NCI-H128 (cell line): ENCODE data around the gene CLHC1.
"Not testable (repeated sequence)": the region's sequence is repeated elsewhere in the genome, so short reads cannot be mapped to it uniquely, and the experiment has no call there.

ENCODE experiments used
- DNase-seq: peaks from one replicate; lab custom pipeline; 2025; ENCODE audit not compliant: unreplicated experiment; lab: John Stamatoyannopoulos, UW

CLHC1 gene

GRCh38 chr2:55154525-55155030 lies 77.5 kb downstream of the CLHC1 start:
- no peak for DNase-seq

DNA sequence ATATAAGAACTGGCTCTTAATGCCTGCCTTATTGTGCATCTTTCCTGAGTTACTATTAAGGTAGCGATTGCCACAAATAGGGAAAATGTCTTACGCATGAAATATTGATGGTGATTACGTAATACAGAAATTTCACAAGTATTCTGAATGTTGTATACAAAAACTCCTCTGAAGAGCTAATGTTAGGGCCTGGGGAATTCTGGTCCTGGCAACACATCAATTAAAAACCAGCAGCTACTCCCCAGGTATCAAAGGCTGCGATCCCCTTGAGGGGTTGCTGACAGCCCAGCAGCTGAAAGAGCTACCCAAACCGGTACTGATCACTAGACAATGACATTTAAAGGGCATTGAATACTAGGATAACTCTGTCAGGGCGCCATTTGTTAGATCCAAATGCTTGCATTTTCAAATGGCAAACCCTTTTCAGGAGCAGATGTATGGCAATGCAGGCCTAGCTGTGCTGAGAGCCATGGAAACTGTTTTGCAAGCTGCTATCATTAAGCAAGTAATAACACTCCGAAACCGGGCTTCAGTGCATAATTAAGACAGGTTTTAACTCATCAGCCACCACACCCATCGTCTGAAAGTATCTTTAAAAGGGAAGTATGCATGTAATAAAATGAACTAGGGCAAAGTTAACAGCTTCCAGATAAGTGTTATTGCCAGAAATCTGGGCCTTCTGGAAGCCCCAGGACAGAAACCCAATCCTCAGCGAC lies 78.4 kb downstream of the CLHC1 start:
- DNase-seq = no peak

GRCh38 chr2:55152475-55153412 lies 79.3 kb downstream of the CLHC1 start:
- no peak for DNase-seq

- no peak for DNase-seq
Observed at GRCh38 chr2:55151733-55152433, 80.2 kb downstream of the CLHC1 start.

DNA sequence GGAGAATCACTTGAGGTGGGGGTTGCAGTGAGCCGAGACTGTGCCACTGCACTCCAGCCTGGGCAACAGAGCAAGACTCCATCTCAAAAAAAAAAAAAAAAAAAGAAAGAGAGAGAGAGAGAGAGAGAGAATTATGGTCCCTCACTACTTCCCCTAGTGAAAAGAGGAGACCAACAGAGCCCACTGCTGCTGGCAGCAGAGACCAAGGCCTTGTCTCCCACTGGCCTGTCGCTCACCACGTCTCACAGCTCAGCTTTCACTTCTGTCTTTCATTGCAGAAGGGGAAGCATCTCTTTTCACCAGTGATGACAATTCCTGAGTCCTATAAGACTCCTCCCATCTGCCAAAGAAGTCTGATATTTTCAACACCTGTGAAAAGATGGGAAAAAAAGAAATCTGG lies 81.3 kb downstream of the CLHC1 start:
- no peak for DNase-seq

- no peak for DNase-seq
Observed at GRCh38 chr2:55148269-55148668, 83.8 kb downstream of the CLHC1 start.

- no peak for DNase-seq
Observed at GRCh38 chr2:55147531-55147930, 84.6 kb downstream of the CLHC1 start.

- no peak for DNase-seq
Observed at GRCh38 chr2:55147041-55147440, 85.1 kb downstream of the CLHC1 start.

GRCh38 chr2:55146263-55146662 lies 85.8 kb downstream of the CLHC1 start:
- DNase-seq = no peak

DNA sequence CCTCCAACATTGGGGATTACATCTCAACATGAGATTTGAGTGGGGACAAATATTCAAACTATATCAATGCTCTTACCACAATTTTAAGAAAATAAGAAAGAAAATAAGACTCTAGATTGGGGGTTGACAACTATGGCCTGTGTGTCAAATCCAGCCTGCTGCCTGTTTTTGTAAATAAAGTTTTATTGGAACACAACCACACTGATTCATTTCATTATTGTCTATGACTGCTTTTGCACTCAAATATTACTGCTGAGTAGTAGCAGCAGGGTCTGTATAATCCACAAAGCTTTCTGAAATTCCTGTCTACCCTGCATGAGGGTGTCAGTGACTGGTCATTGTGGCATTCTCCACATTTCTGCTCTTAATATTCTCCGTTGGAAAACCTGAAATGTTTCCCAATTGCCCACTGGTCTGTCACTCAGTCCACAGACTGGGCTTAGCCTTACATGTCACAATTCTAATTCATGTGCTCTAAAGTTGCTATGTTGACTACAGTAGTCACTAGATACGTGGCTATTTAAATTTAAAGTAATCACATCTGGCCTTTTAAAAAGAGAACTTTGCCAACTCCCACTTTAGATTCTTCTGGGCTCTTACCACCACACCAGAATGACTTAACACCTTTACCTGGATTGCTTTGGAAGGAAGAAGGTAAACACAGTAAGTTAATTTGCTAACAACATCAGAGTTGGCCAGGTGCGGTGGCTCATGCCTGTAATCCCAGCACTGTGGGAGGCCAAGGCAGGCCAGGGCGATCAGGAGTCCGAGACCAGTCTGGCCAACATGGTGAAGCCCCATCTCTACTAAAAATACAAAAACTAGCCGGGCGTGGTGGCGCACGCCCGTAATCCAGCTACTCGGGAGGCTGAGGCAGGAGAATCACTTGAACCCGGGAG lies 86.9 kb downstream of the CLHC1 start:
- DNase-seq = no peak

DNA sequence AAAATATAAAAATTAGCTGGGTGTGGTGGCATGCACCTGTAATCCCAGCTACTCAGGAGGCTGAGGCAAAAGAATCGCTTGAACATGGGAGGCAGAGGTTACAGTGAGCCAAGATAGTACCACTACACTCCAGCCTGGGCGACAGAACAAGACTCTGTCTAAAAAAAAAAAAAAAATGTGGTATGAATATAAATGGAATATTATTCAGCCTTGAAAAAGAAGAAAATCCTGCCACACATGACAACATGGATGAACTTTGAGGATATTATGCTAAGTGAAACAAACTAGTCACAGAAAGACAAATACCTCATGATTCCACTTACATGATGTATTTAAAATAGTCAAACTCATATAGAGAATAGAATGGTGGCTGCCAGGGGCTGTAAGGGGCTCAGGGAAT lies 88.4 kb downstream of the CLHC1 start:
- not testable (repeated sequence) for DNase-seq

- no peak for DNase-seq
Observed at GRCh38 chr2:55142518-55142917, 89.6 kb downstream of the CLHC1 start.

- no peak for DNase-seq
Observed at GRCh38 chr2:55141572-55142413, 90.3 kb downstream of the CLHC1 start.

GRCh38 chr2:55140316-55141219 lies 91.5 kb downstream of the CLHC1 start:
- DNase-seq = no peak

GRCh38 chr2:55139305-55139704 lies 92.8 kb downstream of the CLHC1 start:
- no peak for DNase-seq

DNA sequence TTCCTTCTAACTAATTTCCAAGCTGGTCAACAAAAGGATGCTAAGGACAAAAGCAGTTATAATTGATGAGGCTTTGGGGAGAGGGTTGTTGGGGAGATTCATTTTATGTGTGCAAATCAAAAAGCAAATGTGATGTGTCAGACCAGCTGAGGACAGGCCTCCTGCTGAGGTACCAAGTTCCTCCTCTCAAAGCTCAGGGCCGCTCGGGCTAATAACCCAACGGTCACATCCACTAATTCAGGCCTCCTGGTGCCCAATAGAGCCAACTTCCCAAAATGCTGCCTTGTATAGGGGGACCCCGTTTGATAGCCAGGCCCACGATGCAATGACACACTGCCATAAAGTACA lies 93.2 kb downstream of the CLHC1 start:
- DNase-seq = no peak

DNA sequence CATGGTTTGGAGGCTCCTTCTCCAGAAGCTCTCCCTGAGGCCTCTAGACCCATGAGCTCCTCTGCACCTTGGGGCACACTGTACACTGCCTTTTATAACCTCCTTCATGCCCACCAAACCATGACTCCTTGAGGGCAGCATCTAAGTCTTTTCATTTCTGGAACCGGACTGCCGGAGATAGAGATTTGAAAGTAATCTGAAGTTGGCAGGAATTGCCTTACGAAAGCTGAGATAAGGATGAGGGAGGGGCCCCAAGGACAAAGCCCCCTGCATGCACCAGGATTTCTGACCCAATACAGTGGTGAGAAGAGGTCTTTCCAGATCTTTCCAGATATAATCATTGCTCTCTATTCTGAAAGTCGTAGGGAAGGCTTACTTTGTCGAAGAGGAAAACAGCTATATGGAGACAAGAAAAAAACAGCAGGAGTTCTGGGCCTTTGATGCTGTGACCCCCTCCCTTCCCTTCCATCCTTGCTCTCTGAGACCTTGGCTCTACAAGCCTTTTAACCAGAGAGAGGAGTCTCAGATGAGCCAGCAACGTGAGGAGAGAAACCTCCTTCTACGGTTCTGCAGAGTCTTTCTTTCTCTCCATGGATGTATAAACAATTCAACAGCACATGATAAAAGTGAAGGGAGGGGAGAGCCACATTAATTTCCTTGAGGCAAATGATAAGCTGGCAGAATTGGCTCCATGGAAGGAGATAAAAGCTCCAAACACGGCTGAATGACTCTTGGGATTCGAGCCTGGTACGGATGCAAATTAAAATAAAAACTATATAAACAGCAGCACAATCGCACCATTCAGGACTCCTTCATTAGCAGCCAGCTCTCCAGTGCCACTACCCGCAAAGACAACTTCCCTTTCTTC lies 93.8 kb downstream of the CLHC1 start:
- no peak for DNase-seq
